GM15510 (cell line): ENCODE measurements around the gene DDI1.

ENCODE experiments used
- POLR2A ChIP-seq: IDR thresholded peaks from 3 replicates; pipeline ENCODE4 v1.6.1; 2011; ENCODE audit warnings: borderline replicate concordance; ENCODE audit not compliant: insufficient read length; ENCODE audit errors: extremely low read depth

The DDI1 gene

DNA sequence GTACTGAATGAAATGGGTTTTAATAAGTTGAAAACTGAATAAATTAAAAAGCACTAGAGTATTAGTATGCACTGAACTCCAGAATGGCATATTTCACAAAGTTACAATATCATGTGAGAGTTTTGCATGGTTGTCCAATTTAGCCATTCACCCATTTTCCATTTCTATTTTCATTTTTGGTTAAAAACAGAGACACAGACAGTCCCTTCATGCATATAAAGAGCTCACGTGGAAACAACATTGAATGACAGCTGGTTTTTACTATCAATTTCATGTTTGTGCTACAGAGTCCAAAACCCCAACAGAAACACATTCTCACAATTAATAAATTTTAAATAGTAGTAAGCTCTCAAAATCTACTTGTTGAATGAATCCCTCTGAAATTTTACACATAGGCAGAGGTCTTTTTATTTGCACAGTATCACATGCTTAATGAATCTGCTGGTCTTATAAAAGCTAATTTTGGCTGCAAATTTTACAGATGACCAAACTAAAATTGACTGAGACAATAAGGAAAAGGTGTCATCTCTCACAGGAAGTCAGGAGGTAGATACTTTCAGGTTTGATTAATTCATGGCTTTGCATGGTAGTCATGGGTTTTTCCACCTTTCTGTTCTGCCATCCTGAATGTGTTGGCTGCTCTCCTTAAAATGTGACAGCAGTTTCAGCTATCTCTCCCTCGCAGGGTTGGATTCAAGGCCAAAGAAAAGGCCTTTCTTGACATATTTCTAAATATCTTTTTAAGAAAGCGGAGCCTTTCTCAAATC lies 20.6 kb upstream of the DDI1 start:
- no peak for TF ChIP-seq POLR2A

DNA sequence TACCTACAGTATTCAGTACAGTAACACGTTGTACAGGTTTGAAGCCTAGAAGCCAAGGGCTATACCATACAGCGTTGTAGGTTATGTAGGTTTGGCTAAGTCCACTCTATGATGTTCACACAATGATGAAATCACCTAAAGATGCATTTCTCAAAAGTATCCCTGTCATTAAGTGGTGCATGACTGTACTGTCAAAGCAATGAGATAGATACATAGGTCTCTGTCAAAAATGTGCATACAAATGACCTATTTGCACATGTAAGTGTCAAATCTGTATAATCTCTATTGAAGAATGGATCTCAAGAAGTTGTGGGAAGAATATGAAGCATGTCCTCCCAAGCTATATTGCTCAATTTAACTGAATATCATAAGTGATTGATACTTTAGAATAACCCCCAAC lies 11.9 kb upstream of the DDI1 start:
- TF ChIP-seq POLR2A, result no peak

GRCh38 chr11:104028476-104029263 lies 7.8 kb upstream of the DDI1 start:
- TF ChIP-seq POLR2A, result no peak

GRCh38 chr11:104033134-104033533 lies 3.3 kb upstream of the DDI1 start:
- no peak for TF ChIP-seq POLR2A

- no peak for TF ChIP-seq POLR2A
Observed at GRCh38 chr11:104033561-104033960, 2.9 kb upstream of the DDI1 start.

DNA sequence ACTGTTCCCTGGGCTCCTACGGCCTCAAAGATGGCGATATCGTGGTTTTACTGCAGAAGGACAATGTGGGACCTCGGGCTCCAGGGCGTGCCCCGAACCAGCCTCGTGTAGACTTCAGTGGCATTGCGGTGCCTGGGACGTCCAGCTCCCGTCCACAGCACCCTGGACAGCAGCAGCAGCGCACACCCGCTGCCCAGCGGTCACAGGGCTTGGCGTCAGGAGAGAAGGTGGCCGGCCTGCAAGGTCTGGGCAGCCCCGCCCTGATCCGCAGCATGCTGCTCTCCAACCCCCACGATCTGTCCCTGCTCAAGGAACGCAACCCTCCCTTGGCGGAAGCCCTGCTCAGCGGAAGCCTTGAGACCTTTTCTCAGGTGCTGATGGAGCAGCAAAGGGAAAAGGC lies 555 bp downstream of the DDI1 start:
- TF ChIP-seq POLR2A, result no peak

GRCh38 chr11:104041792-104042191 lies 5.4 kb downstream of the DDI1 start:
- no peak for TF ChIP-seq POLR2A

DNA sequence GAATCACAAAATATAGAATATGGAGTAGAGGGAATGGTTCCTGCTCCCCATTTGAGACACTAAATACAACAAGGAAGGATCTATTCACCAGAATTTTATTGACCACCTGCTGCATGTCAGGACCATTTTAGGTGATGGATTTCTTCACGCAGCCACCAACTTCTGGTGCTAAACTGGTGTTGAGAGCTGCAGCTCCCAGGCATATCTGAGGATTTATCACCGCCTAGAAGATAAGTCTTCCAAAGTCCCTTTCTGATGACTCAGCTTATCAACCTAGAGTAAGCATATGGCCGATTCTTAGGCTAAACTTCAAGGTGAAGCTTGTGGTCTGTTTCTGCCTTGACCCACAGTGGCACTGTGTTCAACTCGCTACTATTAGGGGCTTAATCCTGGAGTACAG lies 6.7 kb downstream of the DDI1 start:
- TF ChIP-seq POLR2A, result no peak

DNA sequence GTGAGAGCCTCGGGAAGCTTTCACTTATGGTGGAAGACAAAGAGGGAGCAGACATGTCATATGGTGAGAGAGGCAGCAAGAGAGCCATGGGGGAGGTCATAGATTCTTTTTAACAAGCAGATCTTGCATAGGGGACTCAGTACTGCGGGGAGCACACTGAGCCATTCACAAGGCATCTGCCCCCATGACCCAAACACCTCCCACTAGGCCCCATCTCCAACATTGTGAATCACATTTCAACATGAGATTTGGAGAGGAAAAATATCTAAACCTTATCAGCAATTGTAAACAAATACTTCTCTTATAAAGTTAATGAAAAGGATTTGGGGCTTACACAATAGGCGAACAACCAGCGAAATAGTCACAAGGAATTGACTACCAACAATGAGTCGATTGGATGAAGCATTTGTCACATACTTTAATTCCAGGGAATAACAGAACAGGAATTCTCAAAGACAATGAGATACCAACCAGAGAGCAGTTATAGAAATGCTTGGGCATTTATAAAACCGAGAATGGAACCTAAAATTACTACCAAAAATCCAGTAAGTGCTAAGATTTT lies 7.3 kb downstream of the DDI1 start:
- TF ChIP-seq POLR2A, result no peak

- no peak for TF ChIP-seq POLR2A
Observed at GRCh38 chr11:104046331-104046730, 9.9 kb downstream of the DDI1 start.

GRCh38 chr11:104049116-104049515 lies 12.7 kb downstream of the DDI1 start:
- TF ChIP-seq POLR2A, result no peak

- no peak for TF ChIP-seq POLR2A
Observed at GRCh38 chr11:104051778-104052177, 15.3 kb downstream of the DDI1 start.

DNA sequence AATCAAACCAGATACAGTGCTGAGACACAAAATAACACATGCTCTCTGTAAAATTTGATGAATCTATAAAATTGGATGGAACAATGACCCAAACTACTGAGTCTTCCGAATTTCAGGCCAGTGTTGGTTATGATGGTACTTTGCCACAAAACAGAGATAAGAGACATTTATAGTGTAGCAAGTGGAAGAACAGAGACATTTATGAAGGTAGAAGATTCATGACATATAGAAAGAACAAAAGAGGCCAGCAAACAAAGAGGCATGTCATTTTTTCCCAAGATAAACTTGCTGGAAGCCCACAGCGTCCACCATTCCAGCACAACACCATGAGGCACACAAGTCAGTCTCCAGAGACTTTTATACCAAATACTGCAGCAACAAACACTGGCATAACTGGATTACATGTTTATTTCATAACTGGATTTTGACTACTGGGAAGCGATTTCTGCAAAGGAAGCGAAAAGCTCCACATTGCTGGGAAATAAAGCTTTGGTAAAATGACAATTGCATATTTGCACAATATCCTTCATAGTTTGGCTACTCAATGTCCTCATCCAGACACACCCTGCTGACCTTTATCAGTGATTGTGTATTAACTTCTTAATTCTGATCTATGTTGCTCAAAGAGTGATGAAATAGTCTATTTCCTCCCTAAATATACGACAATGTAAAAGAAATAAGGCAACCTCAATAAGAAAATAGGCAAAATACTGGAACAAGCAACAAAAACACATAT lies 17.5 kb downstream of the DDI1 start:
- TF ChIP-seq POLR2A, result no peak

GRCh38 chr11:104054911-104055529 lies 18.6 kb downstream of the DDI1 start:
- TF ChIP-seq POLR2A, result no peak

DNA sequence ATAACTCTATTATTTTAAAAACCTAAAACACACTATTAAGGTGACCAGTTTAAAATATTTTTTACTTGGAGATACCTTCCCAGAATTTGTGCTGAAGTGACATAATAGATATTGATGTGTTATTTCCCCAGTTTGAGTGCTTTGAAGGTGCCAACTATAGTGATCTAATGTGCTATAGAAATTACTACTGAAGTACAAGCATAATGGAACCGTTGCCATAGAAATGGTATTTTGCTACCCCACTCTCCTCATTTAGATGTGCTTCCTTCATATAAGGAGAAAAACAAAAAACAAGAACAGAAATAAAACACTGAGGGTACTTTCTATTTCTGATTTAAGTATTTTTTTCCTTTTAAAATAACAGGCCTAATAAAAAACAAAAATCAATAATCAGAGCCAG lies 19.2 kb downstream of the DDI1 start:
- no peak for TF ChIP-seq POLR2A

DNA sequence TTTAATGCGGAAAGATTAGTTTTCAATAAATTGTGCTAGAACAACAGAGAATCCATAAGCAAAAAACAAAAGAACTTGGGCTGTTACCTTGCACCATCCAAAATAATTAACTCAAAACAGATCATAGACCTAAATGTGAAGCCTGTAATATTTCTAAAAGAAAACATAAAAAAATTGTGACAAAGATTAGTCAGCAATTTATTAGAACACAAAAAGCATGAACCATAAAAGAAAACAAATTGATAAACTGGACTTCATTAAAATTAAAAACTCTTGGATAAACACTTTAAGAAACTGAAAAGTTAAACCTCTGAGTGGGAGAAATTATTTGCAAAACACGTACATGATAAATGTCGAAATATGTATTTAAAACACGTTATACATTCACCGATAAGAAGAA lies 21.5 kb downstream of the DDI1 start:
- TF ChIP-seq POLR2A, result no peak

DNA sequence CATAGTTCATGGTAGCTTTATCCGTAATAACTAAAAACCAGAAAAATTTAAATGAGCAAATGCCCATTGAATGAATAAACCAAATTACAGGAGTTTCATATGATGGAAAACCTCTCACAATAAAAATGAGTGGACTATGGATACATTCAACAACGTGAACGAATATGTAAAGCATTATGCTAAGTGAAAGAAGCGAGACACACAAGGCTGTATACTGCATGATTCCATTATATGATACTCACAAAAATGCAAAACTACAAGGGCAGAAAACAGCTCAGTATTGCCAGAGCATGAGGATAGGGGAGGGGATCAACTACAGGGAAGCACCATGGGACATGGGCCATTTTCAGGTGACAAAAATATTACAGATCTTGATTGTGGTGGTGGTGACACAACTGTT lies 22.2 kb downstream of the DDI1 start:
- no peak for TF ChIP-seq POLR2A
